GM12865 (cell line): ENCODE results near the gene ST7.

Experiments
- DNase-seq: peaks from one replicate; pipeline ENCODE4 v3.0.0; 2010; ENCODE audit warnings: low read depth
- H3K4me3 ChIP-seq: 2 replicates; pipeline ENCODE4 v1.5.1; 2011; ENCODE audit warnings: mild to moderate bottlenecking, low read depth, low read length, control low read depth
- CTCF ChIP-seq: IDR thresholded peaks from 2 replicates; pipeline ENCODE4 v1.5.1; 2011; ENCODE audit warnings: low read length, control low read depth, low read depth, inconsistent platforms; ENCODE audit not compliant: insufficient read depth; ENCODE audit errors: missing control alignments

The ST7 gene

DNA sequence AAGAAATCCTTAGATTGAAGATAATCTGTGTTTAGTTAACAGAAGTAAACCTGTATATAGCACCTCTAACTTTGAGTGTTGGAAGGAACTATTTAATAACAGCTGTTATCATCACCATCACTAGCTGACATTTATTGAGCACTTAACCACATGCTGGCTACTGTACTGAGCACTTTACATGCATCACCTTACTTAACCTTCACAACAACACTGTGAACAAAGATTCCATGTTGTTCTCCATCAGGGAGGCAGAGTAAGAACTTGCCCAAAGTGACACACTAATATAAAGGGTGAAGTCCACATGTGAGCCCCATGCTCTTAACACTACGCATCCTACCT, 182.2 kb downstream of the ST7 start:
- no peak overlapping the region for H3K4me3 ChIP-seq
- DNase-seq: no peak
- TF ChIP-seq CTCF: no peak

- no peak for DNase-seq
- TF ChIP-seq CTCF: no peak
- no peak overlapping the region for H3K4me3 ChIP-seq
These were observed 184.6 kb downstream of the ST7 start for GRCh38 chr7:117137868-117138267.

- DNase-seq: no peak
- no peak for TF ChIP-seq CTCF
- H3K4me3 ChIP-seq: no peak overlapping the region
These were observed 185.2 kb downstream of the ST7 start for GRCh38 chr7:117138495-117138894.

DNA sequence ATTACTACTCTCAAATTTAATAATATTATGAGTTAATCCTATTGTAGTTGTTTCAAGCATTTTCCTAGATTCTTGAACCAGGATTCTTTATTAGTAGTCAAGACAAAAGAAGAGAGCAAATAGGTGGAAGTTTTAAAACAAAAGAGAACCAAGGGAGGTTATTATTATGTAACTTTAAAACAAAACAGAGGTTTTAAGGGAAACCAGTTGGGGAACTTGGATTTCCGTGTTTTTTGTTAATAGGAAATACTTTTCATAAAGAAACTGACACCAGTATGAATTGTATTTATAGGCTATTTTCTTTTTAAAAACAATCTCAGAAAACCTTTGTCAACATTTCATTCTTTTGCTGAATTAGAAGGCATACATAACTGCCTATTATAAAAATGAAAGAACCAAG, 185.7 kb downstream of the ST7 start:
- DNase-seq: no peak
- no peak overlapping the region for H3K4me3 ChIP-seq
- no peak for TF ChIP-seq CTCF

DNA sequence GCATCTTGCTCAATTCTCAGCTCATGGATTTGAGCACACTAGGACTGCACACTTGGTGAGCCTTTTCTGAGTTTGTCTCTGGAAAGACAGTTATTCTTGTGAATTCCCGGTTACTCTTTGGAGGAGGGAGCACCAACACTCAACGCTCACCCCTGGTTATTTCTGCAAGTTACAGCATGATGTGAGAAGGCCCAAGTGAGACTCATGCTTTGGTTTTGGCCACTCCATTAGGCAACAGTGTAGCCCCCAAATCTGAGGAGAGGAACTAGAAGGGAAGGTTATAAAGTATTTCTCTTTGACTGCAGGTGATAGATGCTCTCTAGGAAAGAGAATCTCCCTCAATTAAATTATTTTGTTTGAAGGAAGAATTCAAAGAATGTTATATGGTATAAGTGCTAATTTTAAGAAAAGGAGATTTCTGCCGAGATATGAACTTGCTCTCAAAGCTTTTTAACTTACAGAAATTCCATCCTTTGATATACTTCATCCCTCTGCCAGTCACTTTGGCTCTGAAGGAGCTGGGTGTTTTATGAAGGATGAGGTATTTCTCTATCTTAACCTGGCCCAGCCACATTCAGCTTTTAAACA, 186.2 kb downstream of the ST7 start:
- no peak for DNase-seq
- TF ChIP-seq CTCF: no peak
- no peak overlapping the region for H3K4me3 ChIP-seq

DNA sequence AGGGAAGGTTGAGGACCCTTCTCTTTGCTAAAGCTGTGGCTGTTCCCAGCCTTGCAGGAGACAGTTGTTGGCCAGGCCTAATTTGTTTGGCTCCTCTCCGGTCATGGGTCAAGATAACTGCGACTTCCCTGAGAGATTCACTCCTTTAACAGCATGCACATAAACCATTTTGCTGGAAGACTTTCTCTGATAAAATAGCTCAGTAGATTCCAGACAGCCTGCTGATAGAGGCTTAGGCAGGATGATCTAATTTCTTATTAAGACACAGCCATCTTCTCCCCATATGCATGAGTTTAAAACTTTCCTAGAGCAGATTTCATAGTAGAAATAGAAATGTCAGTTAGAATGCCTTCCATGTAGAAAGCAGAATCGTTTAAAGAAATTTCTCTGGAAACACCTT, 187.6 kb downstream of the ST7 start:
- H3K4me3 ChIP-seq: no peak overlapping the region
- no peak for DNase-seq
- no peak for TF ChIP-seq CTCF

GRCh38 chr7:117143066-117143465, 189.8 kb downstream of the ST7 start:
- TF ChIP-seq CTCF: no peak
- no peak overlapping the region for H3K4me3 ChIP-seq
- no peak for DNase-seq
